Liver (tissue), 9 donors: ENCODE measurements around the gene KRT14. TPM values are rescaled to one million over a fixed set of nuclear protein-coding genes. Genes with fewer than 3 reads are reported as not detected.

Source experiments
- DNase-seq: peaks from one replicate; pipeline ENCODE4 v3.0.0-alpha.2; 2017; ENCODE audit warnings: low spot score
- H3K27ac ChIP-seq, 2 donors: one replicate each; pipeline ENCODE4 v1.7.0; 2013; ENCODE audit warnings: inconsistent platforms in 2 of 2, low read length in 2 of 2, control low read depth in 1 of 2, low read depth in 1 of 2, mild to moderate bottlenecking in 1 of 2
- H3K27me3 ChIP-seq, 4 donors: one replicate each; pipeline versions ENCODE4 v1.6.1 to v1.7.0; 2013; ENCODE audit warnings: low read length in 3 of 4, inconsistent platforms in 1 of 4, mild to moderate bottlenecking in 1 of 4, moderate library complexity in 1 of 4; ENCODE audit not compliant: control insufficient read depth in 4 of 4, insufficient read depth in 4 of 4
- H3K36me3 ChIP-seq, 4 donors: one replicate each; pipeline versions ENCODE4 v1.6.1 to v1.7.0; 2013; ENCODE audit warnings: low read length in 3 of 4, mild to moderate bottlenecking in 3 of 4, low read depth in 1 of 4, moderate library complexity in 1 of 4; ENCODE audit not compliant: control insufficient read depth in 4 of 4, insufficient read depth in 3 of 4
- H3K4me1 ChIP-seq, 4 donors: one replicate each; pipeline versions ENCODE4 v1.6.1 to v1.7.0; 2013; ENCODE audit warnings: low read length in 3 of 4, mild to moderate bottlenecking in 3 of 4, moderate library complexity in 1 of 4; ENCODE audit not compliant: control insufficient read depth in 4 of 4, insufficient read depth in 4 of 4
- H3K4me3 ChIP-seq, 3 donors: one replicate each; pipeline versions ENCODE4 v1.6.1 to v1.7.0; 2013; ENCODE audit warnings: low read length in 3 of 3, control low read depth in 1 of 3, low read depth in 1 of 3, mild to moderate bottlenecking in 1 of 3
- H3K9ac ChIP-seq, 2 donors: one replicate each; pipeline ENCODE4 v1.7.0; 2013; ENCODE audit warnings: low read length in 2 of 2, mild to moderate bottlenecking in 2 of 2, moderate library complexity in 2 of 2, control low read depth in 1 of 2, low read depth in 1 of 2
- H3K9me3 ChIP-seq, 4 donors: one replicate each; pipeline versions ENCODE4 v1.6.1 to v1.7.0; 2013; ENCODE audit warnings: low read length in 3 of 4; ENCODE audit not compliant: control insufficient read depth in 4 of 4
- EGR1 ChIP-seq, 2 donors: IDR thresholded peaks; 2 replicates each; pipeline ENCODE4 v1.6.1; 2016 to 2018; ENCODE audit warnings: antibody characterized with exemption in 2 of 2, low read depth in 2 of 2
- FOXA1 ChIP-seq: IDR thresholded peaks from 2 replicates; pipeline ENCODE4 v1.6.1; 2016; ENCODE audit warnings: antibody characterized with exemption
- FOXA2 ChIP-seq: IDR thresholded peaks from 2 replicates; pipeline ENCODE4 v1.6.1; 2016; ENCODE audit warnings: antibody characterized with exemption
- NR2F2 ChIP-seq: IDR thresholded peaks from 2 replicates; pipeline ENCODE4 v1.6.1; 2016; ENCODE audit warnings: antibody characterized with exemption
- RAD21 ChIP-seq, 2 donors: IDR thresholded peaks; 2 replicates each; pipeline ENCODE4 v1.6.1; 2016; ENCODE audit warnings: antibody characterized with exemption in 2 of 2, mild to moderate bottlenecking in 2 of 2
- RXRA ChIP-seq, 2 donors: IDR thresholded peaks; 2 replicates each; pipeline ENCODE4 v1.6.1; 2017 to 2018; ENCODE audit warnings: antibody characterized with exemption in 2 of 2, mild to moderate bottlenecking in 1 of 2
- TAF1 ChIP-seq: conservative IDR thresholded peaks from 2 replicates; pipeline ENCODE4 v1.6.1; 2016; ENCODE audit warnings: antibody characterized with exemption, mild to moderate bottlenecking
- YY1 ChIP-seq: IDR thresholded peaks from 2 replicates; pipeline ENCODE4 v1.6.1; 2016; ENCODE audit warnings: antibody characterized with exemption, mild to moderate bottlenecking
- WGBS: extraction: QIAGEN DNeasy Blood & Tissue Kit; methylation state at CpG from one replicate; pipeline ENCODE4 v1.1.7; 2013; 5-methylcytosine and 5-hydroxymethylcytosine counted together
- polyA plus RNA-seq, 2 donors: library from polyadenylated mRNA; stranded (reverse) in 1 of 2; unstranded in 1 of 2; fragments of 200-250 nt in 1 of 2; fragments of >200 nt in 1 of 2; fragmentation: Nextera tagmentation in 1 of 2; extraction: Ambion mirVana in 1 of 2; gene quantifications; one replicate each; pipeline versions ENCODE4 v1.2.1 to v1.2.3, GENCODE V29; 2013 to 2015
- total RNA-seq, 2 donors: library from RNA; depleted of rRNA; stranded (reverse); fragments of >200 nt; gene quantifications; one replicate each; pipeline ENCODE4 v1.2.3, GENCODE V29; 2014
- TF ChIP-seq, protein P1 (sequence below): IDR thresholded peaks from 2 replicates; pipeline ENCODE4 v1.6.1; 2016; ENCODE audit warnings: antibody characterized with exemption
- TF ChIP-seq, protein P2 (sequence below): fragments of 150-350 bp; IDR thresholded peaks from 2 replicates; pipeline ENCODE4 v1.5.1; 2017; ENCODE audit warnings: improper control_type of control experiment, low read depth, low read length; ENCODE audit not compliant: missing input control
- TF ChIP-seq, protein P3 (sequence below): IDR thresholded peaks from 2 replicates; pipeline ENCODE4 v1.6.1; 2016; ENCODE audit warnings: antibody characterized with exemption, mild to moderate bottlenecking
- TF ChIP-seq, protein P4 (sequence below): IDR thresholded peaks from 2 replicates; pipeline ENCODE4 v1.6.1; 2016; ENCODE audit warnings: antibody characterized with exemption
- TF ChIP-seq, protein P5 (sequence below): IDR thresholded peaks from 2 replicates; pipeline ENCODE4 v1.6.1; 2016; ENCODE audit warnings: antibody characterized with exemption
- donor health status: healthy.
- donor health status: healthy.
- donor health status: healthy.
- donor health status: healthy.
- donor health status: healthy.

The KRT14 gene
- total and polyA plus RNA-seq, 4 donors: not detected

DNA sequence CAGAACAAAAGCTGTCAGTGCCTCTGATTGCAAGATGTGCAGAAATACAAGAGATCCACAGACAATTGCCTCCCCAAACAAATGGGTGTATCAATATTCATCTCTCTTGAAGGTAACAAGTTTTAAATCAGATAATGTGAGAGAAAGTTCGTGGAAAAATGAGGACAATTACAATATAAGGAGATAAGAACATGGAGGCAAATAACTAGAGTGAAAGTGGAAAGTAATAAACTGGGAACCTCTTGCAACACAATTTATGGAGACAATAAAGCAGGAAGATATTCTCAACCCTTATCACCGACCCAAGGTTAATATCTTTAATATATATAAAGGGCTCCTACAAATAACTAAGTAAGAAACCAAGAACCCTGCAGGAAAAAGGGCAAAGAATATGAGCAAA, 44.3 kb downstream of the KRT14 start:
- TF ChIP-seq, protein P1, sequence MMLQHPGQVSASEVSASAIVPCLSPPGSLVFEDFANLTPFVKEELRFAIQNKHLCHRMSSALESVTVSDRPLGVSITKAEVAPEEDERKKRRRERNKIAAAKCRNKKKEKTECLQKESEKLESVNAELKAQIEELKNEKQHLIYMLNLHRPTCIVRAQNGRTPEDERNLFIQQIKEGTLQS: no peak
- no peak for TF ChIP-seq FOXA2
- TF ChIP-seq, protein P2, sequence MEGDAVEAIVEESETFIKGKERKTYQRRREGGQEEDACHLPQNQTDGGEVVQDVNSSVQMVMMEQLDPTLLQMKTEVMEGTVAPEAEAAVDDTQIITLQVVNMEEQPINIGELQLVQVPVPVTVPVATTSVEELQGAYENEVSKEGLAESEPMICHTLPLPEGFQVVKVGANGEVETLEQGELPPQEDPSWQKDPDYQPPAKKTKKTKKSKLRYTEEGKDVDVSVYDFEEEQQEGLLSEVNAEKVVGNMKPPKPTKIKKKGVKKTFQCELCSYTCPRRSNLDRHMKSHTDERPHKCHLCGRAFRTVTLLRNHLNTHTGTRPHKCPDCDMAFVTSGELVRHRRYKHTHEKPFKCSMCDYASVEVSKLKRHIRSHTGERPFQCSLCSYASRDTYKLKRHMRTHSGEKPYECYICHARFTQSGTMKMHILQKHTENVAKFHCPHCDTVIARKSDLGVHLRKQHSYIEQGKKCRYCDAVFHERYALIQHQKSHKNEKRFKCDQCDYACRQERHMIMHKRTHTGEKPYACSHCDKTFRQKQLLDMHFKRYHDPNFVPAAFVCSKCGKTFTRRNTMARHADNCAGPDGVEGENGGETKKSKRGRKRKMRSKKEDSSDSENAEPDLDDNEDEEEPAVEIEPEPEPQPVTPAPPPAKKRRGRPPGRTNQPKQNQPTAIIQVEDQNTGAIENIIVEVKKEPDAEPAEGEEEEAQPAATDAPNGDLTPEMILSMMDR: no peak
- no peak for TF ChIP-seq FOXA1
- TF ChIP-seq TAF1: no peak
- no peak for TF ChIP-seq RAD21 (IDR thresholded peaks at IDR 0.05)
- Histone ChIP-seq H3K4me3 (no peak overlapping the region), H3K9me3 (peaks cover 0 to 3% (median under 1%) of the 10 kb centered on the region in 4 donors)

DNA sequence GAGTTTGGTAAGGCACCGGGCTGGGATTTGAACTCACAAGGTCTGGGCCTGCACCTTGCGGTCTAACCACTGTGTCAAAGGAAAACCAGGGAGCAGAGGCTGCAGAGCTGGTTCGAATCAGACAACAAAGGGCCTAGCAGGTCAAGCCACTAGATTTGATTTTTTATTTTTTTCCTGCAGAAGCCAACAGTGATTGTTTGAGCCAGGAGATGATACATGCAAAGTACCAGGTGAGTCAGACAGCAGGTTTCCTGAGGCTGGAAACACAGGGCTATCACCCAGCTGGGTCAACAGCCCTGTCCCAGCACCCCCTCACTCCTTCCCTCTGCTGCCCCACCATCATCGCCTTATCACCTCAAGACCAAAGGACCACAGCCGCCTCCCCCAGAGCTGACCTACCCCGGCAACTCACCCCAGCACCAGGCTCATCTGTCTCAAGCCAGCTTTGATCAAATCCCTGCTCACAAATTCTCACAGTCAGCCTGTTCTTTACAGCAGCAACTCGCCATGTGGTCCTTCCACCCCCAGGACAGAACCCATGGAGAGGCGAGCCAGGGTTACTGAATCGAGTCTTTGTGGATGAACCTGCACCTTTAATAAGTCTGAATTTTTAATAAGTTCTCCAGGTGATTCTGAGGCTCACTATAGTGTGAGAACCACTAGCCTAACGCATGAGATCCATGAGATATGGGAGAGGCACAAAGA, 45.6 kb downstream of the KRT14 start:
- Histone ChIP-seq H3K4me3 (no peak overlapping the region), H3K27ac (no peak overlapping the region), H3K9ac (no peak overlapping the region), H3K27me3 (peaks cover 0 to 2% (median 0%) of the 10 kb centered on the region in 4 donors), H3K36me3 (no peaks in the 10 kb centered on the region), H3K4me1 (no peaks in the 10 kb centered on the region), H3K9me3 (no peaks in the 10 kb centered on the region)
- DNase-seq: no peak
- TF ChIP-seq, protein P3, sequence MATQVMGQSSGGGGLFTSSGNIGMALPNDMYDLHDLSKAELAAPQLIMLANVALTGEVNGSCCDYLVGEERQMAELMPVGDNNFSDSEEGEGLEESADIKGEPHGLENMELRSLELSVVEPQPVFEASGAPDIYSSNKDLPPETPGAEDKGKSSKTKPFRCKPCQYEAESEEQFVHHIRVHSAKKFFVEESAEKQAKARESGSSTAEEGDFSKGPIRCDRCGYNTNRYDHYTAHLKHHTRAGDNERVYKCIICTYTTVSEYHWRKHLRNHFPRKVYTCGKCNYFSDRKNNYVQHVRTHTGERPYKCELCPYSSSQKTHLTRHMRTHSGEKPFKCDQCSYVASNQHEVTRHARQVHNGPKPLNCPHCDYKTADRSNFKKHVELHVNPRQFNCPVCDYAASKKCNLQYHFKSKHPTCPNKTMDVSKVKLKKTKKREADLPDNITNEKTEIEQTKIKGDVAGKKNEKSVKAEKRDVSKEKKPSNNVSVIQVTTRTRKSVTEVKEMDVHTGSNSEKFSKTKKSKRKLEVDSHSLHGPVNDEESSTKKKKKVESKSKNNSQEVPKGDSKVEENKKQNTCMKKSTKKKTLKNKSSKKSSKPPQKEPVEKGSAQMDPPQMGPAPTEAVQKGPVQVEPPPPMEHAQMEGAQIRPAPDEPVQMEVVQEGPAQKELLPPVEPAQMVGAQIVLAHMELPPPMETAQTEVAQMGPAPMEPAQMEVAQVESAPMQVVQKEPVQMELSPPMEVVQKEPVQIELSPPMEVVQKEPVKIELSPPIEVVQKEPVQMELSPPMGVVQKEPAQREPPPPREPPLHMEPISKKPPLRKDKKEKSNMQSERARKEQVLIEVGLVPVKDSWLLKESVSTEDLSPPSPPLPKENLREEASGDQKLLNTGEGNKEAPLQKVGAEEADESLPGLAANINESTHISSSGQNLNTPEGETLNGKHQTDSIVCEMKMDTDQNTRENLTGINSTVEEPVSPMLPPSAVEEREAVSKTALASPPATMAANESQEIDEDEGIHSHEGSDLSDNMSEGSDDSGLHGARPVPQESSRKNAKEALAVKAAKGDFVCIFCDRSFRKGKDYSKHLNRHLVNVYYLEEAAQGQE: no peak
- no peak for TF ChIP-seq FOXA1
- no peak for TF ChIP-seq RXRA (IDR thresholded peaks at IDR 0.05)
- TF ChIP-seq, protein P2: no peak
- no peak for TF ChIP-seq YY1
- TF ChIP-seq NR2F2: no peak
- TF ChIP-seq, protein P4, sequence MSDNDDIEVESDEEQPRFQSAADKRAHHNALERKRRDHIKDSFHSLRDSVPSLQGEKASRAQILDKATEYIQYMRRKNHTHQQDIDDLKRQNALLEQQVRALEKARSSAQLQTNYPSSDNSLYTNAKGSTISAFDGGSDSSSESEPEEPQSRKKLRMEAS: no peak
- TF ChIP-seq EGR1 (IDR thresholded peaks at IDR 0.05; ENCODE audit: low read depth in 2 of 2): no peak
- no peak for TF ChIP-seq FOXA2
- TF ChIP-seq, protein P5, sequence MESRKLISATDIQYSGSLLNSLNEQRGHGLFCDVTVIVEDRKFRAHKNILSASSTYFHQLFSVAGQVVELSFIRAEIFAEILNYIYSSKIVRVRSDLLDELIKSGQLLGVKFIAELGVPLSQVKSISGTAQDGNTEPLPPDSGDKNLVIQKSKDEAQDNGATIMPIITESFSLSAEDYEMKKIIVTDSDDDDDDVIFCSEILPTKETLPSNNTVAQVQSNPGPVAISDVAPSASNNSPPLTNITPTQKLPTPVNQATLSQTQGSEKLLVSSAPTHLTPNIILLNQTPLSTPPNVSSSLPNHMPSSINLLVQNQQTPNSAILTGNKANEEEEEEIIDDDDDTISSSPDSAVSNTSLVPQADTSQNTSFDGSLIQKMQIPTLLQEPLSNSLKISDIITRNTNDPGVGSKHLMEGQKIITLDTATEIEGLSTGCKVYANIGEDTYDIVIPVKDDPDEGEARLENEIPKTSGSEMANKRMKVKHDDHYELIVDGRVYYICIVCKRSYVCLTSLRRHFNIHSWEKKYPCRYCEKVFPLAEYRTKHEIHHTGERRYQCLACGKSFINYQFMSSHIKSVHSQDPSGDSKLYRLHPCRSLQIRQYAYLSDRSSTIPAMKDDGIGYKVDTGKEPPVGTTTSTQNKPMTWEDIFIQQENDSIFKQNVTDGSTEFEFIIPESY: no peak
- TF ChIP-seq, protein P1: no peak
- 83% methylated on average over 10 of the region's 10 CpGs for WGBS

More for the DNA sequence above, 44.3 kb downstream of the KRT14 start:
- H3K27me3 ChIP-seq: peaks cover 0 to 2% (median 0%) of the 10 kb centered on the region in 4 donors
- DNase-seq: no peak
- no peaks in the 10 kb centered on the region for H3K36me3 ChIP-seq
- no peak overlapping the region for H3K27ac ChIP-seq
- 47% methylated on average over 2 of the region's 2 CpGs for WGBS
- no peaks in the 10 kb centered on the region for H3K4me1 ChIP-seq
- no peak overlapping the region for H3K9ac ChIP-seq
